Ishikawa (cell line): ENCODE data around the gene SSU72.

ENCODE experiments used
- CEBPB ChIP-seq: IDR thresholded peaks from 2 replicates; pipeline ENCODE4 v1.6.1; 2012
- CREB1 ChIP-seq: IDR thresholded peaks from 2 replicates; pipeline ENCODE4 v1.6.1; 2012; ENCODE audit warnings: low read depth
- EGR1 ChIP-seq: IDR thresholded peaks from 2 replicates; pipeline ENCODE4 v1.6.1; 2012
- EP300 ChIP-seq: IDR thresholded peaks from 2 replicates; pipeline ENCODE4 v1.6.1; 2012; ENCODE audit warnings: borderline replicate concordance
- FOXM1 ChIP-seq: IDR thresholded peaks from 2 replicates; pipeline ENCODE4 v1.6.1; 2012; ENCODE audit warnings: low read depth, borderline replicate concordance
- NFIC ChIP-seq: IDR thresholded peaks from 2 replicates; pipeline ENCODE4 v1.6.1; 2012
- RAD21 ChIP-seq: IDR thresholded peaks from 2 replicates; pipeline ENCODE4 v1.6.1; 2012; ENCODE audit warnings: low read depth
- REST ChIP-seq: IDR thresholded peaks from 2 replicates; pipeline ENCODE4 v1.6.1; 2012; ENCODE audit warnings: low read depth, mild to moderate bottlenecking
- TAF1 ChIP-seq: IDR thresholded peaks from 2 replicates; pipeline ENCODE4 v1.6.1; 2012; ENCODE audit warnings: low read depth, mild to moderate bottlenecking
- TCF12 ChIP-seq: IDR thresholded peaks from 2 replicates; pipeline ENCODE4 v1.6.1; 2012; ENCODE audit warnings: low read depth
- TEAD4 ChIP-seq: IDR thresholded peaks from 2 replicates; pipeline ENCODE4 v1.6.1; 2012
- YY1 ChIP-seq: IDR thresholded peaks from 2 replicates; pipeline ENCODE4 v1.6.1; 2012; ENCODE audit warnings: low read depth
- ZBTB7A ChIP-seq: IDR thresholded peaks from 2 replicates; pipeline ENCODE4 v1.6.1; 2012; ENCODE audit warnings: low read depth
- TF ChIP-seq, protein P1 (sequence below): IDR thresholded peaks from 2 replicates; pipeline ENCODE4 v1.6.1; 2012
- TF ChIP-seq, protein P2 (sequence below): IDR thresholded peaks from 2 replicates; pipeline ENCODE4 v1.6.1; 2012

The SSU72 gene

GRCh38 chr1:1567152-1567875 is 7.3 kb downstream of the SSU72 start:
- TF ChIP-seq CEBPB (no peak), YY1 (no peak), NFIC (no peak), FOXM1 (no peak), TCF12 (no peak), ZBTB7A (no peak), REST (no peak), TAF1 (no peak), EP300 (no peak), RAD21 (no peak), EGR1 (no peak), CREB1 (no peak), TEAD4 (no peak)
- TF ChIP-seq, protein P1, sequence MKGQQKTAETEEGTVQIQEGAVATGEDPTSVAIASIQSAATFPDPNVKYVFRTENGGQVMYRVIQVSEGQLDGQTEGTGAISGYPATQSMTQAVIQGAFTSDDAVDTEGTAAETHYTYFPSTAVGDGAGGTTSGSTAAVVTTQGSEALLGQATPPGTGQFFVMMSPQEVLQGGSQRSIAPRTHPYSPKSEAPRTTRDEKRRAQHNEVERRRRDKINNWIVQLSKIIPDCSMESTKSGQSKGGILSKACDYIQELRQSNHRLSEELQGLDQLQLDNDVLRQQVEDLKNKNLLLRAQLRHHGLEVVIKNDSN = no peak
- TF ChIP-seq, protein P2, sequence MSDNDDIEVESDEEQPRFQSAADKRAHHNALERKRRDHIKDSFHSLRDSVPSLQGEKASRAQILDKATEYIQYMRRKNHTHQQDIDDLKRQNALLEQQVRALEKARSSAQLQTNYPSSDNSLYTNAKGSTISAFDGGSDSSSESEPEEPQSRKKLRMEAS = no peak

GRCh38 chr1:1565340-1565739 is 9.3 kb downstream of the SSU72 start:
- TF ChIP-seq CREB1 = no peak
- TF ChIP-seq TEAD4 = no peak
- TF ChIP-seq RAD21 = no peak
- TF ChIP-seq, protein P2 = no peak
- no peak for TF ChIP-seq EP300
- no peak for TF ChIP-seq TCF12

GRCh38 chr1:1564268-1564667 is 10.4 kb downstream of the SSU72 start:
- no peak for TF ChIP-seq REST
- no peak for TF ChIP-seq ZBTB7A
- no peak for TF ChIP-seq FOXM1
- TF ChIP-seq CEBPB = no peak
- TF ChIP-seq EP300 = no peak
- TF ChIP-seq CREB1 = no peak
- no peak for TF ChIP-seq YY1
- TF ChIP-seq, protein P1 = no peak
- TF ChIP-seq TEAD4 = no peak
- TF ChIP-seq RAD21 = no peak
- TF ChIP-seq EGR1 = no peak
- no peak for TF ChIP-seq TCF12

GRCh38 chr1:1563688-1564087 is 11.0 kb downstream of the SSU72 start:
- TF ChIP-seq CREB1 = no peak
- TF ChIP-seq, protein P2 = no peak
- TF ChIP-seq, protein P1 = no peak
- no peak for TF ChIP-seq RAD21
- TF ChIP-seq TEAD4 = no peak
- no peak for TF ChIP-seq NFIC
- TF ChIP-seq EGR1 = no peak
- no peak for TF ChIP-seq REST
- TF ChIP-seq CEBPB = no peak
- TF ChIP-seq TCF12 = no peak
- no peak for TF ChIP-seq ZBTB7A
- no peak for TF ChIP-seq TAF1
- no peak for TF ChIP-seq FOXM1
